Transverse colon (tissue), 4 donors: Measurements from ENCODE around the gene LCLAT1. TPM values are rescaled to one million over a fixed set of nuclear protein-coding genes. Genes with fewer than 3 reads are reported as not detected.

ENCODE experiments used
- DNase-seq: peaks from one replicate; pipeline ENCODE4 v3.0.0-alpha.2; 2019
- H3K27ac ChIP-seq, 4 donors: fragments of 200-600 bp; sonication (generic); 2 replicates each; pipeline ENCODE4 v1.5.1; 2016 to 2018; ENCODE audit warnings: inconsistent platforms in 4 of 4
- H3K27me3 ChIP-seq: fragments of 200-600 bp; sonication (generic); 2 replicates; pipeline ENCODE4 v1.5.1; 2017; ENCODE audit warnings: inconsistent platforms
- H3K36me3 ChIP-seq, 4 donors: fragments of 200-600 bp; sonication (generic); 2 replicates each; pipeline ENCODE4 v1.5.1; 2017 to 2019; ENCODE audit warnings: inconsistent platforms in 4 of 4
- H3K4me1 ChIP-seq, 4 donors: fragments of 200-600 bp; sonication (generic); 2 replicates each; pipeline ENCODE4 v1.5.1; 2017 to 2020; ENCODE audit warnings: inconsistent platforms in 4 of 4
- H3K4me3 ChIP-seq, 4 donors: fragments of 200-600 bp; sonication (generic); 1 replicate in 1 of 4; 2 replicates in 3 of 4; pipeline versions ENCODE4 v1.5.1 to v1.6.1; 2017 to 2019; ENCODE audit warnings: inconsistent platforms in 4 of 4
- H3K9me3 ChIP-seq, 2 donors: fragments of 200-600 bp; sonication (generic); 2 replicates each; pipeline ENCODE4 v1.5.1; 2017 to 2019; ENCODE audit warnings: inconsistent platforms in 2 of 2
- EP300 ChIP-seq: sonication (generic); formaldehyde crosslinking; IDR thresholded peaks from one replicate; pipeline ENCODE4 v1.6.1; 2017; ENCODE audit warnings: antibody characterized with exemption, low read depth
- POLR2A ChIP-seq: fragments of 450-650 bp; IDR thresholded peaks from one replicate; pipeline ENCODE4 v1.6.1; 2016; ENCODE audit warnings: antibody characterized with exemption, mild to moderate bottlenecking, moderate library complexity
- POLR2AphosphoS5 ChIP-seq, 3 donors: sonication (generic); formaldehyde crosslinking; IDR thresholded peaks; one replicate each; pipeline ENCODE4 v1.6.1; 2016; ENCODE audit warnings: antibody characterized with exemption in 3 of 3
- WGBS, 2 donors: methylation state at CpG; one replicate each; pipeline ENCODE4 v1.1.5; 2018; ENCODE audit warnings: low coverage in 1 of 2; 5-methylcytosine and 5-hydroxymethylcytosine counted together
- in situ Hi-C, 4 donors: fragments of 200-750 bp; cut with MboI; loops; one replicate each; pipeline versions ENCODE4 v1.15.0 to v1.15.1; 2017; ENCODE audit warnings: low sequenced_read_pairs in 3 of 4, low pct_ligation_motif_present in 1 of 4, low pct_unique_long_range_greater_than_20kb in 1 of 4
- intact Hi-C: fragments of 100-400 bp; cut with DNase I; formaldehyde crosslinking; loops from one replicate; pipeline ENCODE4 v1.15.1; 2023; ENCODE audit warnings: low total_unique reads
- total RNA-seq, 4 donors: library from RNA; depleted of rRNA; stranded (reverse); fragments of >200 nt; gene quantifications; one replicate each; pipeline ENCODE4 v1.1.0, GENCODE V29; 2016
- TF ChIP-seq, protein P1 (sequence below), 5 experiments: fragments of 200-600 bp in 3 of 5; fragments of 450-650 bp in 2 of 5; sonication (generic) in 3 of 5; IDR thresholded peaks; 1 replicate in 2 of 5; 2 replicates in 3 of 5; pipeline ENCODE4 v1.5.1; 2016 to 2017; ENCODE audit warnings: antibody characterized with exemption in 5 of 5, inconsistent platforms in 3 of 5, mild to moderate bottlenecking in 2 of 5, moderate library complexity in 1 of 5

Gene LCLAT1
- total RNA-seq, 4 donors from 2014 or later = 10.9 to 26.5 (median 16.6) TPM

GRCh38 chr2:30605197-30605596, 158.2 kb downstream of the LCLAT1 start:
- 87 to 91% methylated on average over 3 of the region's 3 CpGs for WGBS, 2 donors
- intact Hi-C loops (no loop called here), in situ Hi-C loops (no loop called here)
- TF ChIP-seq, protein P1, sequence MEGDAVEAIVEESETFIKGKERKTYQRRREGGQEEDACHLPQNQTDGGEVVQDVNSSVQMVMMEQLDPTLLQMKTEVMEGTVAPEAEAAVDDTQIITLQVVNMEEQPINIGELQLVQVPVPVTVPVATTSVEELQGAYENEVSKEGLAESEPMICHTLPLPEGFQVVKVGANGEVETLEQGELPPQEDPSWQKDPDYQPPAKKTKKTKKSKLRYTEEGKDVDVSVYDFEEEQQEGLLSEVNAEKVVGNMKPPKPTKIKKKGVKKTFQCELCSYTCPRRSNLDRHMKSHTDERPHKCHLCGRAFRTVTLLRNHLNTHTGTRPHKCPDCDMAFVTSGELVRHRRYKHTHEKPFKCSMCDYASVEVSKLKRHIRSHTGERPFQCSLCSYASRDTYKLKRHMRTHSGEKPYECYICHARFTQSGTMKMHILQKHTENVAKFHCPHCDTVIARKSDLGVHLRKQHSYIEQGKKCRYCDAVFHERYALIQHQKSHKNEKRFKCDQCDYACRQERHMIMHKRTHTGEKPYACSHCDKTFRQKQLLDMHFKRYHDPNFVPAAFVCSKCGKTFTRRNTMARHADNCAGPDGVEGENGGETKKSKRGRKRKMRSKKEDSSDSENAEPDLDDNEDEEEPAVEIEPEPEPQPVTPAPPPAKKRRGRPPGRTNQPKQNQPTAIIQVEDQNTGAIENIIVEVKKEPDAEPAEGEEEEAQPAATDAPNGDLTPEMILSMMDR (IDR thresholded peaks at IDR 0.05) = no peak
- no peak for TF ChIP-seq POLR2A
- no peak for TF ChIP-seq EP300
- TF ChIP-seq POLR2AphosphoS5 (IDR thresholded peaks at IDR 0.05) = no peak
- Histone ChIP-seq H3K9me3 (no peaks in the 10 kb centered on the region), H3K4me3 (no peak overlapping the region), H3K27ac (no peak overlapping the region), H3K36me3 (no peaks in the 10 kb centered on the region), H3K27me3 (no peaks in the 10 kb centered on the region), H3K4me1 (no peaks in the 10 kb centered on the region)
- no peak for DNase-seq

- Histone ChIP-seq H3K27ac (no peak overlapping the region), H3K4me1 (no peaks in the 10 kb centered on the region), H3K9me3 (no peaks in the 10 kb centered on the region), H3K27me3 (no peaks in the 10 kb centered on the region), H3K4me3 (no peak overlapping the region), H3K36me3 (no peaks in the 10 kb centered on the region)
- WGBS, 2 donors = 81 to 100% methylated on average over 1 of the region's 1 CpG
- TF ChIP-seq POLR2AphosphoS5 (IDR thresholded peaks at IDR 0.05) = no peak
- TF ChIP-seq EP300 = no peak
- TF ChIP-seq, protein P1 (IDR thresholded peaks at IDR 0.05) = no peak
- TF ChIP-seq POLR2A = no peak
- DNase-seq = no peak
- in situ Hi-C loops = no loop called here
- intact Hi-C loops = no loop called here
These were observed 161.6 kb downstream of the LCLAT1 start for GRCh38 chr2:30608643-30609042.

- Histone ChIP-seq H3K36me3 (no peaks in the 10 kb centered on the region), H3K9me3 (no peaks in the 10 kb centered on the region), H3K27ac (no peak overlapping the region), H3K4me1 (no peaks in the 10 kb centered on the region), H3K4me3 (no peak overlapping the region), H3K27me3 (no peaks in the 10 kb centered on the region)
- DNase-seq = no peak
- TF ChIP-seq, protein P1 (IDR thresholded peaks at IDR 0.05) = no peak
- TF ChIP-seq POLR2AphosphoS5 (IDR thresholded peaks at IDR 0.05) = no peak
- no peak for TF ChIP-seq POLR2A
- TF ChIP-seq EP300 = no peak
- in situ Hi-C loops = no loop called here
- intact Hi-C loops = no loop called here
- WGBS, 2 donors = 70 to 92% methylated on average over 4 of the region's 4 CpGs
These were observed 164.5 kb downstream of the LCLAT1 start for GRCh38 chr2:30611583-30611982.

DNA sequence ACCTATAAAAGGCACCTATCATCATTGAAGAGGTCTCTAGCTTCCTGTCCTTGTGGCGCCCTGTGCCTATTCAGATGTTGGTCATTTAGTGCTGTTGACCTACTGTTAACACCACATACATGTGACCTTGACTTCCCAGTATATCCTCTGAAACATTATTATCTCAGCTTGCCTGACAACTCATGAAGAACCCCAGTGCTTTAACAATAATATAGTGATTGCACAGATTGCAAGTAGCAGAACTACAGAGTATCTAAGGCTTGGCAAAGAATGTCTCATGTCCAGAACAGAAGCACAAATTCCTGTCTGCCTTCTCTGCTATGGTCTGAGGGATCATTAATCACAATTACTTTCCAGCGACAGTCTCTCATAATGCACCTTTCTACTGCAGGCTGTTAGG, 165.3 kb downstream of the LCLAT1 start:
- intact Hi-C loops = no loop called here

More for the DNA sequence above, 165.3 kb downstream of the LCLAT1 start:
- TF ChIP-seq EP300 = no peak
- TF ChIP-seq POLR2A = no peak
- TF ChIP-seq POLR2AphosphoS5 (IDR thresholded peaks at IDR 0.05) = no peak
- TF ChIP-seq, protein P1 (IDR thresholded peaks at IDR 0.05) = no peak
- H3K27ac ChIP-seq = no peak overlapping the region
- no peaks in the 10 kb centered on the region for H3K27me3 ChIP-seq
- no peak for DNase-seq
- no peak overlapping the region for H3K4me3 ChIP-seq
- no peaks in the 10 kb centered on the region for H3K36me3 ChIP-seq
- in situ Hi-C loops = no loop called here
- no peaks in the 10 kb centered on the region for H3K9me3 ChIP-seq
- H3K4me1 ChIP-seq = no peaks in the 10 kb centered on the region
- WGBS, 2 donors = 63 to 81% methylated on average over 2 of the region's 2 CpGs
